ENCODE results near the gene PDZD8.

The PDZD8 gene

GRCh38 chr10:117284716-117285494, 90.3 kb downstream of the PDZD8 start:
- no peak for DNase-seq

- no peak for DNase-seq
Observed at GRCh38 chr10:117277675-117278074, 97.6 kb downstream of the PDZD8 start.

GRCh38 chr10:117275121-117275520, 100.1 kb downstream of the PDZD8 start:
- no peak for DNase-seq

GRCh38 chr10:117274509-117274908, 100.7 kb downstream of the PDZD8 start:
- no peak for DNase-seq

GRCh38 chr10:117273980-117274379, 101.3 kb downstream of the PDZD8 start:
- no peak for DNase-seq

- peak; percentile 68 for DNase-seq
Observed at GRCh38 chr10:117272195-117273076, 102.8 kb downstream of the PDZD8 start.

- DNase-seq: no peak
Observed at GRCh38 chr10:117271427-117271826, 103.8 kb downstream of the PDZD8 start.

- DNase-seq: no peak
Observed at GRCh38 chr10:117268907-117269306, 106.3 kb downstream of the PDZD8 start.

GRCh38 chr10:117268258-117268657, 107.0 kb downstream of the PDZD8 start:
- no peak for DNase-seq

- DNase-seq: no peak
Observed at GRCh38 chr10:117266812-117267211, 108.4 kb downstream of the PDZD8 start.

- DNase-seq: no peak
Observed at GRCh38 chr10:117266400-117266799, 108.8 kb downstream of the PDZD8 start.

GRCh38 chr10:117264782-117265181, 110.5 kb downstream of the PDZD8 start:
- no peak for DNase-seq

- DNase-seq: no peak
Observed at GRCh38 chr10:117262903-117263293, 112.3 kb downstream of the PDZD8 start.

GRCh38 chr10:117262291-117262902, 112.8 kb downstream of the PDZD8 start:
- DNase-seq: no peak

- no peak for DNase-seq
Observed at GRCh38 chr10:117261501-117261900, 113.7 kb downstream of the PDZD8 start.

- DNase-seq: no peak
Observed at GRCh38 chr10:117260084-117260483, 115.2 kb downstream of the PDZD8 start.

GRCh38 chr10:117259279-117259678, 116.0 kb downstream of the PDZD8 start:
- DNase-seq: no peak

GRCh38 chr10:117257721-117258120, 117.5 kb downstream of the PDZD8 start:
- DNase-seq: no peak

GRCh38 chr10:117256910-117257309, 118.3 kb downstream of the PDZD8 start:
- DNase-seq: no peak

GRCh38 chr10:117255835-117256460, 119.3 kb downstream of the PDZD8 start:
- DNase-seq: no peak

GRCh38 chr10:117254774-117255735, 120.2 kb downstream of the PDZD8 start:
- no peak for DNase-seq

GRCh38 chr10:117254338-117254737, 120.9 kb downstream of the PDZD8 start:
- DNase-seq: no peak

Measured in NCI-H2227 treated with DMSO at 0.1 percent for 48 hours (cell line).